ENCODE measurements around the gene ZC3H12D.

ZC3H12D gene

GRCh38 chr6:149458196-149458595, 26.6 kb downstream of the ZC3H12D start:
- no peak for TF ChIP-seq POLR2AphosphoS5 (IDR thresholded peaks at IDR 0.05; ENCODE audit: low read depth, low read length)
- no peak for TF ChIP-seq FOXP2 (optimal IDR thresholded peaks at IDR 0.05; ENCODE audit: borderline replicate concordance, extremely low read depth, extremely low read length, insufficient read depth)
- no peak for TF ChIP-seq TAF1 (IDR thresholded peaks at IDR 0.05; ENCODE audit: borderline replicate concordance, insufficient read depth, low read length)
- TF ChIP-seq SIN3A (IDR thresholded peaks at IDR 0.05; ENCODE audit: borderline replicate concordance, insufficient read depth, low read length), result no peak
- TF ChIP-seq, protein P1, sequence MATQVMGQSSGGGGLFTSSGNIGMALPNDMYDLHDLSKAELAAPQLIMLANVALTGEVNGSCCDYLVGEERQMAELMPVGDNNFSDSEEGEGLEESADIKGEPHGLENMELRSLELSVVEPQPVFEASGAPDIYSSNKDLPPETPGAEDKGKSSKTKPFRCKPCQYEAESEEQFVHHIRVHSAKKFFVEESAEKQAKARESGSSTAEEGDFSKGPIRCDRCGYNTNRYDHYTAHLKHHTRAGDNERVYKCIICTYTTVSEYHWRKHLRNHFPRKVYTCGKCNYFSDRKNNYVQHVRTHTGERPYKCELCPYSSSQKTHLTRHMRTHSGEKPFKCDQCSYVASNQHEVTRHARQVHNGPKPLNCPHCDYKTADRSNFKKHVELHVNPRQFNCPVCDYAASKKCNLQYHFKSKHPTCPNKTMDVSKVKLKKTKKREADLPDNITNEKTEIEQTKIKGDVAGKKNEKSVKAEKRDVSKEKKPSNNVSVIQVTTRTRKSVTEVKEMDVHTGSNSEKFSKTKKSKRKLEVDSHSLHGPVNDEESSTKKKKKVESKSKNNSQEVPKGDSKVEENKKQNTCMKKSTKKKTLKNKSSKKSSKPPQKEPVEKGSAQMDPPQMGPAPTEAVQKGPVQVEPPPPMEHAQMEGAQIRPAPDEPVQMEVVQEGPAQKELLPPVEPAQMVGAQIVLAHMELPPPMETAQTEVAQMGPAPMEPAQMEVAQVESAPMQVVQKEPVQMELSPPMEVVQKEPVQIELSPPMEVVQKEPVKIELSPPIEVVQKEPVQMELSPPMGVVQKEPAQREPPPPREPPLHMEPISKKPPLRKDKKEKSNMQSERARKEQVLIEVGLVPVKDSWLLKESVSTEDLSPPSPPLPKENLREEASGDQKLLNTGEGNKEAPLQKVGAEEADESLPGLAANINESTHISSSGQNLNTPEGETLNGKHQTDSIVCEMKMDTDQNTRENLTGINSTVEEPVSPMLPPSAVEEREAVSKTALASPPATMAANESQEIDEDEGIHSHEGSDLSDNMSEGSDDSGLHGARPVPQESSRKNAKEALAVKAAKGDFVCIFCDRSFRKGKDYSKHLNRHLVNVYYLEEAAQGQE (IDR thresholded peaks at IDR 0.05; ENCODE audit: insufficient read depth in 1 of 2, low read depth in 2 of 2, low read length in 2 of 2), result no peak

DNA sequence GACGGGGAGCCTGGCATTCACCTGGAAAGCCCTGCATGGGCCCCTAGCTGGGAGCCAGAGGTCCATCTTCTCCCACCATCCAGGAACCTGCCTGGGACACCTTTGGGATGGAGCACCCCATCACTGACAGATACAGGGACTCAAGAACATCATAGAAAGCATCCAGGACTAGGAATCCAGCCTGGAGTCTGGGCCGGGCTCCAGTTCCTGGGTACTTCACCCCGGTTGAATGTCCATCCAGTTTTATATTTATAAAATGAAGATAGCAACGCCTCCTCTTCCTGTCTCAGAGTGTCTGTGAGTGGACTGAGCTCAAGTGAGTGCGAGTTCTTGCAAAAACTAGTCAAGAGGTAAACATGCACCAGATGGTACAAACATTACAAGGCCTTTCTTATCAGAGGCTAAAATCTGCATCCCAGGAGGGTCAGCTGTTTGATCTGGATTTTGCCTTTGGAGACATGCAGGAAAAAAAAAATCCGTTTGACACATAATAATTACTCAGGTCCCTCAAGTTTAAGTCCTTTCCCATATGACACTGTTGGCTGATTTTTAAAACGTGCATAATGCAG, 27.4 kb downstream of the ZC3H12D start:
- TF ChIP-seq SIN3A (IDR thresholded peaks at IDR 0.05; ENCODE audit: borderline replicate concordance, insufficient read depth, low read length) (no peak), FOXP2 (optimal IDR thresholded peaks at IDR 0.05; ENCODE audit: borderline replicate concordance, extremely low read depth, extremely low read length, insufficient read depth) (no peak), TAF1 (IDR thresholded peaks at IDR 0.05; ENCODE audit: borderline replicate concordance, insufficient read depth, low read length) (no peak)

DNA sequence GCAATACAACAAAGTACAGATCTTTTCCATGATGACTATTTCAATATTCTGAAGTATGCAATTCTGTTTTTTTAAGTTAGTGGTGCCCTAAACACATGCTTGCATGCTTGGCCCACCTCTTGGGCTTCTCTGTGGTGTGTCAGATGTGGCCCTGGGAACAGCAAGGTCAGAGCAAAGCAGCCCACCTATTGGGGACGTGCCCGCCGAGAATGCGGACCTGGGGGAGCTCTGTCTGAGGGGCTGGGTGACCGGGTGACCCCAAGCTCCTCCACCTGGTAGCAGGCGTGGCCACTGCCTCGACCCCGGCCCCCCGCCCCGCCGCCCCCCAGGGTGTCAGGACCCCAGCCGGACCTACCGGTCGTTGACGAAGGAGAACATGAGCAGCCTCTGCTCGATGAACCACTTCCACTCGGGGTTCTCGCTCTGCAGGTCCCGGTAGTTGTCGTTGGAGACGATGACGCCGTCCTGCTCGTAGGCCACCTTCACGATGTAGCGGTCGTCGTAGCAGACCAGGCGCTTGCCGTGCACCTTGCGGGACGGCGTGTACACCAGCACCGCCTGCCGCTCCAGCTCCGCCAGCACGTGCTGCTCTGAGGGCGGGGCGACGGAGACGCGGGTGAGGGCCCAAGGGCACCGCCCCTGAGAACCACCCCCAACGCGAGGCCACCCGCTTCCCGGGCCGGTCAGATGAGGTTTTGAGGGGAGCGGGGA, 28.3 kb downstream of the ZC3H12D start:
- TF ChIP-seq SIN3A (IDR thresholded peaks at IDR 0.05; ENCODE audit: borderline replicate concordance, insufficient read depth, low read length) (no peak), POLR2AphosphoS5 (IDR thresholded peaks at IDR 0.05; ENCODE audit: low read depth, low read length) (no peak), TAF1 (IDR thresholded peaks at IDR 0.05; ENCODE audit: borderline replicate concordance, insufficient read depth, low read length) (no peak), FOXP2 (optimal IDR thresholded peaks at IDR 0.05; ENCODE audit: borderline replicate concordance, extremely low read depth, extremely low read length, insufficient read depth) (no peak)
- TF ChIP-seq, protein P1 (IDR thresholded peaks at IDR 0.05; ENCODE audit: insufficient read depth in 1 of 2, low read depth in 2 of 2, low read length in 2 of 2), result no peak

DNA sequence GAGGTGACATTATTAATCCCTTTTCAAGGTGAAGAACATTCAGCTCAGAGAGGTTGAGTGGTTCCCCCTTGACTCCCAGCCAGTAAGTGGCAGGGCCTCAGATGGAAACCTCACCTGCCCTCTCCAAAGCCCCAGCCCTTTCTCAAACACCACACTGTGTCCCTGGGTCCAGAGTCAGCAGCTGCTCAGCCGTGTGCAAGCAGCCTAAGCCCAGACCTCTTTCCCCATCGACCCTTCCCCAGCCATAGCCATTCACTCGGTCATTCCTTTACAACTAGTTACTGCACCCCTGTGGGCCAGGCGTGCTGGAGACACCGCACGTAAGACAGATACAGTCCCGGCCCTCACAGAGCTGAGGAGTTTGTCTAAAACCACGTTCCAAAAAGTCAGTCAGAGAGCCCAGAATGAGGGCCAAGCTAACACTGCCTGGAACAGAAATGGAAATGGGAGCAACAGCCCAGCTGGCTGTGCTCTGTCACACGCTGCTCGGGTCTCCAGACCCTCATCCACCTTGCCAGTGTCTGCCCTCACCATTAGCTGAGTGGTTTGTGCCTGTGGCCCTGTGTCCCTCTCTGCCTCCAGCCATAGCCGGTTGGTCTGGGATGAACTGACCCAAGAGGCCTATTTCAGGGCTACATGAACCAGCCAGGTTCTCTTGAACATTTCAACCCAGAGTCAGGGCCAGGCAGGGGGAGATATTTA, 29.6 kb downstream of the ZC3H12D start:
- TF ChIP-seq, protein P1 (IDR thresholded peaks at IDR 0.05; ENCODE audit: insufficient read depth in 1 of 2, low read depth in 2 of 2, low read length in 2 of 2), result no peak
- no peak for TF ChIP-seq FOXP2 (optimal IDR thresholded peaks at IDR 0.05; ENCODE audit: borderline replicate concordance, extremely low read depth, extremely low read length, insufficient read depth)

- no peak for TF ChIP-seq SIN3A (IDR thresholded peaks at IDR 0.05; ENCODE audit: borderline replicate concordance, insufficient read depth, low read length)
- TF ChIP-seq POLR2AphosphoS5 (IDR thresholded peaks at IDR 0.05; ENCODE audit: low read depth, low read length), result no peak
- no peak for TF ChIP-seq TAF1 (IDR thresholded peaks at IDR 0.05; ENCODE audit: borderline replicate concordance, insufficient read depth, low read length)
- TF ChIP-seq FOXP2 (optimal IDR thresholded peaks at IDR 0.05; ENCODE audit: borderline replicate concordance, extremely low read depth, extremely low read length, insufficient read depth), result no peak
- TF ChIP-seq, protein P1 (IDR thresholded peaks at IDR 0.05; ENCODE audit: insufficient read depth in 1 of 2, low read depth in 2 of 2, low read length in 2 of 2), result no peak
Measured at GRCh38 chr6:149454346-149454848, 30.4 kb downstream of the ZC3H12D start.

All from PFSK-1 (cell line).